Adipose tissue (tissue), 3 donors: ENCODE results near the gene COL13A1. TPM values are rescaled to one million over a fixed set of nuclear protein-coding genes. Genes with fewer than 3 reads are reported as not detected.

Experiments used
- H3K27ac ChIP-seq: one replicate; pipeline ENCODE4 v1.5.1; 2013; ENCODE audit warnings: low read depth, low read length
- WGBS, 3 donors: extraction: QIAGEN DNeasy Blood & Tissue Kit; methylation state at CpG; one replicate each; pipeline ENCODE4 v1.1.7; 2013; 5-methylcytosine and 5-hydroxymethylcytosine counted together
- polyA plus RNA-seq, 3 donors: library from polyadenylated mRNA; stranded (reverse); fragments of 200-250 nt; gene quantifications; one replicate each; pipeline ENCODE4 v1.2.3, GENCODE V29; 2013
- donor health status: healthy with polysubstance abuse.
- donor health status: Bipolar disorder and iron deficiency.
- donor health status: healthy.

COL13A1 gene
- polyA plus RNA-seq = under 1 TPM; 0.22 to 0.79 (median 0.49) TPM

- WGBS, 3 donors = 0 to 2% (median 2%) methylated on average over 51 to 58 of the region's 58 CpGs
- H3K27ac ChIP-seq = no peak within 1 kb of the TSS
Measured at GRCh38 chr10:69801434-69802315, at the start of gene COL13A1. Gene COL13A1 (plus strand): TSS chr10:69801906. CDS start chr10:69802424, 518 bp downstream.

GRCh38 chr10:69752479-69752878, 49.2 kb upstream of the COL13A1 start:
- H3K27ac ChIP-seq = no peak overlapping the region
- WGBS, 3 donors = 63 to 81% (median 65%) methylated on average over 7 of the region's 7 CpGs

GRCh38 chr10:69756279-69756678, 45.4 kb upstream of the COL13A1 start:
- WGBS, 3 donors = 97 to 100% (median 100%) methylated on average over 1 of the region's 1 CpG
- H3K27ac ChIP-seq = no peak overlapping the region

- 87 to 89% (median 87%) methylated on average over 5 of the region's 5 CpGs for WGBS, 3 donors
- no peak overlapping the region for H3K27ac ChIP-seq
Measured at GRCh38 chr10:69757206-69757552, 44.5 kb upstream of the COL13A1 start.

DNA sequence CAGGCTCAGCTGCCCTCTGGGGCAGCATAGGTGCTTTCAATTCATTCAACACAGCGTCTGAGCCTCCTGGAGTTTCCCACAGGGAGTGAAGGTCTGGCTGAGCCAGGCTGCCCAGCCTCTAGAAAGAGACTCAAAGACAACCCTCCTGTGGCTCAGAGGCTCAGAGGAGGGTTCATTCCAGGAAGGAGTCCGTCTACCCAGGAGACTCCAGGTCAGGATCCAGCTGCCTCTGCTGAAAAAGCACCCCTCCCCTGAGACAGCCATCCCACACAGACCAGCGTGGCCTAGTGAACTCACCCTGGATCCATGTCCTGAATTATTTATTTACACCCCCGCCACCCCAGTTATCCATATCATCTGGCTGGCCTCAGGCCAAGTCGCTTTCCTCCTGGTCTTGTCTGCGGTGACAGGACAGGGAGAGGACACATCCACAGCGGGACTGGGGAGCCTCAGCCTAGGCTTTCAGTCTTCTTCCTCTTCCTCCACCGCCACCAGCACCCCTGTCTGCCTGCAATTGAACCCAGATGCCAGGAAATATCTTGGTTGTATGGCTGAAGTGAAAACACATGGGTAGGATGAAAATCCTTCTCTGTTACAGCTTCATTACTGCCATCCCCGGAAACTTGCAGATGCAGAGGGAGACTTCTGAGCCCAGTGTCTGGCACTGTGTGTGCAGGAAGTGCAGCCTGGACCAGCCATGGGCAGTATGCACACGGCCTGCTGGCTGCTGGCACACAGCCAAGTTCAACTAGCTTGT, 44.0 kb upstream of the COL13A1 start:
- no peak overlapping the region for H3K27ac ChIP-seq
- 53 to 59% (median 53%) methylated on average over 10 of the region's 10 CpGs for WGBS, 3 donors

- H3K27ac ChIP-seq = no peak overlapping the region
Measured at GRCh38 chr10:69758310-69758728, 43.4 kb upstream of the COL13A1 start.

DNA sequence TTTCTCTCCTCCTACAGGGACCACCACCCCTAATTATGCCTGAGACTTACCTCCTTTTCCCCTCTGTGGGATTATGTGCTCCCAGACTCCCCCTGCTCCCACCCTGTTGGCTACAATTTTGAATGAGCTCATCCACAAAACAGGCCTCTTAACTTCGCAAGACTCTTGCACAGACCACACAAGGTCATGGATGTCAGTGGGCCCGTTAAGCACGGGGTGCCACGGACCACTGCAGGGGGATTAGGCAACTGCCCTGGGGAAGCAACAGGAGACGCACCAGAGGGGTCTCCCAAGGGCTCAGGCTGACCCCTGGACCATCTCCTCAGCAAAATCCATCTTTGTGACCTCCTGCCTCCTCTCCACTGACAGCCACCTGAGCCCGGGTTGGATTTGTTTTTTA, 42.1 kb upstream of the COL13A1 start:
- H3K27ac ChIP-seq = no peak overlapping the region
- WGBS, 3 donors = 65 to 78% (median 74%) methylated on average over 6 of the region's 6 CpGs

More at GRCh38 chr10:69758310-69758728, 43.4 kb upstream of the COL13A1 start:
- 91 to 98% (median 92%) methylated on average over 1 of the region's 1 CpG for WGBS, 3 donors

DNA sequence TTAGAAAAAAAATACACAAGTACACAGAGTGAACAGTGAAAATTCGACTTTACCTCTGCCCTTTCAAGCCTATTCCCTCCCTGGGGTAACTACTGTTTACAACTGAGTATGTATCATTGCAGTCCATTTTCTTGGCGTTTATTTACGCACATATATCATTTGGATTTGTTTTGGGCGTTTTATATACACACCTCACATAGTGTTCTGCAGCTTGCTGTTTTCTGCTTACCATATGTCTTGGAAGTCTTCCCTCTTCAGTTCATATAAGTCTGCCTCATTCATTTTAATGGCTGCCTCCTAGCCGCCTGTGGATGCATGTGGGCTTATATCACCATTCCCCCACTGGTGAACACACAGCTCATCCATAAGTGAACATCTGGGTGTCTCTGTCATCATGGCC, 41.6 kb upstream of the COL13A1 start:
- no peak overlapping the region for H3K27ac ChIP-seq
- WGBS, 3 donors = 64 to 81% (median 77%) methylated on average over 5 of the region's 5 CpGs

- WGBS, 3 donors = 55 to 84% (median 82%) methylated on average over 4 of the region's 4 CpGs
Measured at GRCh38 chr10:69761320-69761719, 40.4 kb upstream of the COL13A1 start.

GRCh38 chr10:69766161-69766910, 35.4 kb upstream of the COL13A1 start:
- whole genome bisulfite sequencing, 3 donors = 61 to 79% (median 69%) methylated on average over 10 of the region's 10 CpGs
- no peak overlapping the region for H3K27ac ChIP-seq

More at GRCh38 chr10:69761320-69761719, 40.4 kb upstream of the COL13A1 start:
- no peak overlapping the region for H3K27ac ChIP-seq

DNA sequence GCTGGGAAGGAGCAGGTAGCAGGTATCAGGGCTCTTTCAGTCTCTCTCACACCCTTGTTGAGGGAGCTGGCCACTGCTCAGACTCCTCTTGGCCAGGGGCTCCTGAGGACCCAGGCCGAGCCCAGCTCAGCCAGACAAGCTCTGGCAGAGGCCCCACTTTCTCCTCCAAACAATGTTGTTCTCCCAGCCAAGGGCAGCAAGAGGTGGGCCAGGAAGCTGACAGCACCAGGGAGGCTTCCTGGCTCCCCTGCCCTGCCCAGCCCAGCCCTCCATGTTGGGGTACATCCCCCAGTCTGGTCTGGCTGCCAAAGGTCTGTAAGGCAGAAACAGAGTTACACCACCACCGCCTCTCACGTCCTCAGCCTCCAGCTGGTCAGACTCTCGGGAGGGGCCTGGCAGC, 33.9 kb upstream of the COL13A1 start:
- WGBS, 3 donors = 61 to 64% (median 64%) methylated on average over 4 of the region's 4 CpGs
- H3K27ac ChIP-seq = no peak overlapping the region

- 66 to 84% (median 83%) methylated on average over 5 of the region's 5 CpGs for WGBS, 3 donors
- H3K27ac ChIP-seq = no peak overlapping the region
Measured at GRCh38 chr10:69768386-69768785, 33.3 kb upstream of the COL13A1 start.

DNA sequence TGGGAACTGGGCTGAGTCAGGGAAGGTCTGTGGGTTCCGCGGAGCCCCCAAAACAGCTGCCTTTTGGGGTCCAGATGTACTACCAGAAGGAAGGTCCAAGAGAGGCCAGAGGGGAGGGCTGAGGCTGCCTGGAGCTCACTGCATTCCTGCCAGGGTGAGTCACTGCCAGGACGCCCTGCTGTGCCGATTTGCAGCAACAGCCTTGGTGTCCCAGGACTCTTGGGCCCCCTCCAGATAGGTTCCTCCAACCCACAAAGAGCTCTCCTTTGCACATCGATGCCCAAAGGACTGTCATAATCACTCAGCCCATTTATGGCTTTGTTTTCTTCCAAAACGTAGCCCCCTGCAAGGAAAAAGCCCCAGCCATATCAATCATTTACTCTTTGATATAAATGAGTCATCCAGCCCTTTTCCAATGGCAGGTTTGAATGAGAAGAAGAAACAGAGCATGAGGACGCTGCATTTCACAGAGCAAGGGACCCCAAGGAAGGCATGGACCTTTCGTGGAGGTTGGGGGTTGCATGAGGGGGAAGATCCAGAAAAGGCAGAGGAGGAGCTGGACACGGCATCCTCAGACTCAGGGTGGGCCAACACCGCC, 32.2 kb upstream of the COL13A1 start:
- 43 to 66% (median 65%) methylated on average over 10 of the region's 10 CpGs for WGBS, 3 donors
- H3K27ac ChIP-seq = no peak overlapping the region

- WGBS, 3 donors = 90 to 93% (median 91%) methylated on average over 8 of the region's 8 CpGs
- no peak overlapping the region for H3K27ac ChIP-seq
Measured at GRCh38 chr10:69772933-69773704, 28.6 kb upstream of the COL13A1 start.

DNA sequence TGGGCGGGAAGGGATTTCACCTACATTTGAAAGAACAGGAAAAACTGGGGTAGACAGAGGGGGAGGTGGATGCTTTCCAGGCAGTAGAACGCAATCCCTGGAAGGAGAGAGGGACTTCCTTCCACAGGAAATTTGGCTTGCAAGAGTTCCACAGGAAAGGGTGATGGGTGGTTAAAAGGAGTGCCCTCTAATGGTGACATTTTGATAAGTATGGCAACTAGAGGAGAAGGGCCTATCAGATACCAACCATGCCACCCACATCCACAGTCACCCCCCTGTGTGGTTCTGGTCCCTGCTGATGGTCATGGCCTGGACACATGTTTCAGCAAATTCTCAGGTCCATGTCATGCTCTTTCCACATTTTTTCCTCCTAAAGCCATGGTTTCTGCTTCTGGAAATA, 27.1 kb upstream of the COL13A1 start:
- H3K27ac ChIP-seq = no peak overlapping the region
- 77 to 88% (median 83%) methylated on average over 2 of the region's 2 CpGs for WGBS, 3 donors

DNA sequence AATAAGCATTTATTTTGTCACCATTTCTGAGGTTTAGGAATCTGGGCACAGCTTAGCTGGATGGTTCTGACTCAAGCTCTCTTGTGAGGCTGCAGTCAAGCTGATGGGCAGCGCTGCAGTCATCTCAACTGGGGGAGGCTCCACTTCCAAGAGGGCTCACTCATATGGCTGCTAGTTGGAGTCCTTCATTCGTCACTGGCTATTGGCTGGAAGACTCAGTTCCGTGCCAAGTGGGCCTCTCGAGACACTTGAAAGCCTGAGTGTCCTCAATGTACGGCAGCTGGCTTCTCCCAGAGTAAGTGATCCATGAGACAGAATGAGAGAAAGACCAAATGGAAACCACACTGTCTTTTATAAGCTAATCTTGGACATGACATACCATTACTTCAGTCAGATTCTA, 21.6 kb upstream of the COL13A1 start:
- 66 to 77% (median 71%) methylated on average over 5 of the region's 5 CpGs for WGBS, 3 donors
- no peak overlapping the region for H3K27ac ChIP-seq

DNA sequence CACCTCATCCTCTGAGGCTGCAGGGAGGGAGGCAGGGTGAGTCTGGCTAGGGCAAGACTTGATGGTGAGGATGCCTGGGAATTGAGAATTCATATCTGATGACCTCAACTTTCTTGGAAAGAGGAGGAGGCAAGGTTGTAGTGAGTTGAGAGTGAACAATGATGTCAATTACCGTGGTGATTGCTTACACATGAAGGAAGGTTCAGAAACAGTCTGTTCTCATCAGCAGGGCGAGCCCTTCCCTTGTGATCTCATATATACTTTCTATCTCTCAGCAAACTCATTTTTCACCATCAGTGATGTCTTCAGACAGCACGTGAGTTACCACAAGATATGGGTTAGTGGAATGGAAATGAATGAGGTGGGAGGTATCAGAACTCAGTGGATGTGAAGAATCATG, 20.1 kb upstream of the COL13A1 start:
- no peak overlapping the region for H3K27ac ChIP-seq
- 39 to 48% (median 46%) methylated on average over 3 of the region's 3 CpGs for WGBS, 3 donors

- WGBS, 3 donors = 47 to 58% (median 48%) methylated on average over 2 of the region's 2 CpGs
- H3K27ac ChIP-seq = no peak overlapping the region
Measured at GRCh38 chr10:69783515-69783914, 18.2 kb upstream of the COL13A1 start.
